ENCODE measurements around the gene ZMYND8.
"Not testable (repeated sequence)": the region's sequence is repeated elsewhere in the genome, so short reads cannot be mapped to it uniquely, and the experiment has no call there.

DNA sequence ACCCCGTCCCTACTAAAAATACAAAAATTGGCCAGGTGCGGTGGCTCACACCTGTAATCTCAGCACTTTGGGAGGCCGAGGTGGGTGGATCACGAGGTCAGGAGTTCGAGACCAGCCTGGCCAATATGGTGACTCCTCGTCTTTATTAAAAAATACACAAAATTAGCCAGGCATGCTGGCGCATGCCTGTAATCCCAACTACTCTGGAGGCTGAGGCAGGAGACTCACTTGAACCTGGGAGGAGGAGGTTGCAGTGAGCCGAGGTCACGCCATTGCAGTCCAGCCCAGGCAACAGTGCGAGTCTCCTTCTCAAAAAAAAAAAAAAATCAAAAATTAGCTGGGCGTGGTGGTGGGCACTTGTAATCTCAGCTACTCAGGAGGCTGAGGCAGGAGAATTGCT, 9.8 kb upstream of the ZMYND8 start:
- TF ChIP-seq, protein P1, sequence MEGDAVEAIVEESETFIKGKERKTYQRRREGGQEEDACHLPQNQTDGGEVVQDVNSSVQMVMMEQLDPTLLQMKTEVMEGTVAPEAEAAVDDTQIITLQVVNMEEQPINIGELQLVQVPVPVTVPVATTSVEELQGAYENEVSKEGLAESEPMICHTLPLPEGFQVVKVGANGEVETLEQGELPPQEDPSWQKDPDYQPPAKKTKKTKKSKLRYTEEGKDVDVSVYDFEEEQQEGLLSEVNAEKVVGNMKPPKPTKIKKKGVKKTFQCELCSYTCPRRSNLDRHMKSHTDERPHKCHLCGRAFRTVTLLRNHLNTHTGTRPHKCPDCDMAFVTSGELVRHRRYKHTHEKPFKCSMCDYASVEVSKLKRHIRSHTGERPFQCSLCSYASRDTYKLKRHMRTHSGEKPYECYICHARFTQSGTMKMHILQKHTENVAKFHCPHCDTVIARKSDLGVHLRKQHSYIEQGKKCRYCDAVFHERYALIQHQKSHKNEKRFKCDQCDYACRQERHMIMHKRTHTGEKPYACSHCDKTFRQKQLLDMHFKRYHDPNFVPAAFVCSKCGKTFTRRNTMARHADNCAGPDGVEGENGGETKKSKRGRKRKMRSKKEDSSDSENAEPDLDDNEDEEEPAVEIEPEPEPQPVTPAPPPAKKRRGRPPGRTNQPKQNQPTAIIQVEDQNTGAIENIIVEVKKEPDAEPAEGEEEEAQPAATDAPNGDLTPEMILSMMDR (IDR thresholded peaks at IDR 0.05), result not testable (repeated sequence)
- TF ChIP-seq POLR2A (IDR thresholded peaks at IDR 0.05), result not testable (repeated sequence)

Data from Peyer's patch (tissue), 4 donors.